Glutamatergic neuron (in vitro differentiated cells): Measurements from ENCODE around the gene ADGRA3. TPM values are rescaled to one million over a fixed set of nuclear protein-coding genes. Genes with fewer than 3 reads are reported as not detected.
A peak's percentile ranks its signal among the peaks of the same experiment; 100 is the strongest.

Source experiments
- DNase-seq: peaks from one replicate; pipeline ENCODE4 v3.0.0; 2022
- H3K27ac Mint-ChIP-seq: one replicate; pipeline ENCODE4 v1.8.0; 2020; ENCODE audit warnings: mild to moderate bottlenecking, mixed read lengths, inconsistent platforms; ENCODE audit not compliant: unreplicated experiment
- H3K27me3 Mint-ChIP-seq: one replicate; pipeline ENCODE4 v1.8.0; 2020; ENCODE audit warnings: mild to moderate bottlenecking, moderate library complexity, mixed read lengths, inconsistent platforms; ENCODE audit not compliant: unreplicated experiment
- H3K36me3 Mint-ChIP-seq: one replicate; pipeline ENCODE4 v1.8.0; 2020; ENCODE audit warnings: mild to moderate bottlenecking, mixed read lengths, inconsistent platforms; ENCODE audit not compliant: unreplicated experiment
- H3K4me1 Mint-ChIP-seq: one replicate; pipeline ENCODE4 v1.8.0; 2020; ENCODE audit warnings: mild to moderate bottlenecking, low read depth, mixed read lengths, inconsistent platforms; ENCODE audit not compliant: unreplicated experiment
- H3K4me3 Mint-ChIP-seq: one replicate; pipeline ENCODE4 v1.8.0; 2020; ENCODE audit warnings: mild to moderate bottlenecking, mixed read lengths, inconsistent platforms; ENCODE audit not compliant: unreplicated experiment
- H3K9me3 Mint-ChIP-seq: one replicate; pipeline ENCODE4 v1.8.0; 2020; ENCODE audit warnings: mild to moderate bottlenecking, moderate library complexity, mixed read lengths, inconsistent platforms; ENCODE audit not compliant: unreplicated experiment
- CTCF ChIP-seq: fragments of 200-600 bp; sonication (generic); IDR thresholded peaks from one replicate; pipeline ENCODE4 v1.5.0; 2021; ENCODE audit not compliant: partially characterized antibody, unreplicated experiment
- total RNA-seq: library from RNA; stranded (reverse); fragmentation: NEBNext Ultra II Directional; extraction: Animal tissue kit (Norgen Biotek cat#: 25700); gene quantifications from one replicate; pipeline ENCODE4 v1.2.1, GENCODE V29; 2021; ENCODE audit not compliant: unreplicated experiment

The ADGRA3 gene
- total RNA-seq, 1 donor from 2014 or later, result 76.2 TPM

DNA sequence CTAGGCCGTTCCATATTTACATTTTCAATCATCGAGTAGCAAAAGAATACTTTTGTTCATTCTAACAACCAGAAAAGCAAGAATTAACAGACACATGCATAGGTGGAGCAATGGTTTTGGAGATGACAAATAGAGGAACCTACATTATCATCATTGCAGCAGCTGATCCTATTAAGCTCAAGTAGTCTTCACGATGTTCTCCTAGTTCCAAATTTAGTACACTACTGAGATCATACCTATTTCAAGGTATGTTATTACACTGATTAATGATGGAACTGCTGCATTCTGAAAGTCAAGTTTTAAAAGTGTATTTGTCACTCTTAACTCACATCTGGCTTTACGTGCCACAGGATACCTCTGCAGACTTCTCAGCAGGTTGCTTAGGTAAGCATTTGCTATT lies 87.4 kb downstream of the ADGRA3 start:
- Mint-ChIP-seq H3K4me1 (peaks cover 19% of the 10 kb centered on the region), H3K9me3 (no peaks in the 10 kb centered on the region), H3K27me3 (no peaks in the 10 kb centered on the region), H3K27ac (no peak overlapping the region), H3K4me3 (no peak overlapping the region), H3K36me3 (peaks cover 15% of the 10 kb centered on the region)
- DNase-seq, result no peak
- TF ChIP-seq CTCF, result no peak

DNA sequence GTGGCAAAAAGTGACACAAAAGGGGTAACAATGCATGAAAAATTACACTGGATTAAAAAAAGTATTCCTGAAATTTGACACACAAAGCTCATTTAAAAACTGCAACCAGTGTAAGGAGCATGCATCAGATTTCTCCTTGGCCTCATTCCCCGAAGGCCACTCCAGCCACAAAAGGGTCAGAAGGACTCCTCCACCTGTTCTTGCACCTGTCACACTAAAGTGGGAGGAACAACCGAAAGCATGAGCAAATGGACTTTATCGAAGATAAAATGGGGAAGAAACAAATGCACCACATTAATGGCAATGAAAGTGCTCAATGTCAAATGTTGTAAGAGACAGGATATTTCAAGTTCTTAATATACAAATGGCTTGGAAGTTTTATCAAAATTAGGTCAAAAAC lies 88.2 kb downstream of the ADGRA3 start:
- Mint-ChIP-seq H3K4me3 (no peak overlapping the region), H3K36me3 (peaks cover 15% of the 10 kb centered on the region), H3K27ac (peak overlapping the region; percentile 62), H3K4me1 (peaks cover 16% of the 10 kb centered on the region), H3K27me3 (no peaks in the 10 kb centered on the region), H3K9me3 (no peaks in the 10 kb centered on the region)
- DNase-seq, result no peak
- no peak for TF ChIP-seq CTCF

- H3K27ac Mint-ChIP-seq, result no peak overlapping the region
- no peak for DNase-seq
- H3K4me1 Mint-ChIP-seq, result peaks cover 26% of the 10 kb centered on the region
- no peak overlapping the region for H3K4me3 Mint-ChIP-seq
- TF ChIP-seq CTCF, result no peak
- peaks cover 4% of the 10 kb centered on the region for H3K27me3 Mint-ChIP-seq
- peaks cover 7% of the 10 kb centered on the region for H3K9me3 Mint-ChIP-seq
- H3K36me3 Mint-ChIP-seq, result peaks cover 5% of the 10 kb centered on the region
Observed at GRCh38 chr4:22420291-22420690, 95.6 kb downstream of the ADGRA3 start.

DNA sequence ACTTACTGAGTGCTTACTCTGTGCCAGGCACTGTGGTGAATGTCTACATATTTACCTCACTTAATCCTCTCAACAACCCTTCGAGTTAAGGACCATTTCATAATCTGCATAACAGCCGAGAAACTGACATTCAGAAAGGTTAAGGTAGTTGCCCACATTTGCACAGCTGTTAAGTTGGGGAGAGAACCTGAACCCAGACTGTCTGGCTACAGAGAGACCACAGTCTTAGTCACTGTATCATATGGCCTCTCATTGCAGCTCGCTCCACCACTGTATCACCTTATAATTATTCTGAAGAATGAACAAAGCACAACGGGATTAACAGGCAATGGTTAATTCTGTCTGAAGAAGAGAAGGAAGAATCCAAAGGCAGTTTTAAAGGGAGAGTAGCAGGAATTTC lies 98.5 kb downstream of the ADGRA3 start:
- no peak for TF ChIP-seq CTCF
- Mint-ChIP-seq H3K36me3 (peaks cover 5% of the 10 kb centered on the region), H3K9me3 (peaks cover 11% of the 10 kb centered on the region), H3K4me3 (peak overlapping the region; percentile 19), H3K4me1 (peaks cover 46% of the 10 kb centered on the region), H3K27ac (peak overlapping the region; percentile 87), H3K27me3 (peaks cover 8% of the 10 kb centered on the region)
- no peak for DNase-seq

GRCh38 chr4:22416403-22416802 lies 99.5 kb downstream of the ADGRA3 start:
- DNase-seq, result no peak

More at GRCh38 chr4:22416403-22416802, 99.5 kb downstream of the ADGRA3 start:
- Mint-ChIP-seq H3K4me1 (peaks cover 49% of the 10 kb centered on the region), H3K36me3 (peaks cover 5% of the 10 kb centered on the region), H3K4me3 (peak overlapping the region; percentile 65), H3K27me3 (peaks cover 8% of the 10 kb centered on the region), H3K27ac (peak overlapping the region; percentile 87), H3K9me3 (peaks cover 11% of the 10 kb centered on the region)
- TF ChIP-seq CTCF, result no peak
